HCT116 (cell line): ENCODE data around the gene SCNN1B. TPM values are rescaled to one million over a fixed set of nuclear protein-coding genes. Genes with fewer than 3 reads are reported as not detected.

Experiments used
- ATAC-seq: fragments of 200-7000 bp; cut with Tn5 transposase; 2 replicates; pipeline ENCODE4 v1.9.1; 2020; ENCODE audit warnings: mild to moderate bottlenecking, moderate library complexity
- BruUV-seq: library from RNA; stranded (reverse); fragments of 400-500 nt; replicated peaks from 2 replicates; lab custom pipeline; 2021; lab: Mats Ljungman, UMichigan
- CTCF ChIA-PET: fragments of 300-600 bp; sonication (Branson Sonifier 250); formaldehyde crosslinking; loops from one replicate; lab custom pipeline; 2021; ENCODE audit warnings: antibody characterized with exemption; lab: Charles Lee
- POLR2A ChIA-PET: fragments of 300-600, 350-600 bp; sonication (Branson Sonifier 250); formaldehyde crosslinking; loops from one replicate; lab custom pipeline; 2021; ENCODE audit warnings: antibody characterized with exemption; lab: Charles Lee
- RAD21 ChIA-PET, 2 experiments: fragments of 300-600 bp; sonication (Branson Sonifier 250); formaldehyde crosslinking; loops; one replicate each; lab custom pipeline; 2023; ENCODE audit warnings: low total read pairs in 2 of 2; ENCODE audit not compliant: uncharacterized antibody in 2 of 2, unreplicated experiment in 2 of 2, low non-redundant PET in 1 of 2; lab: Charles Lee
- DNase-seq: peaks from one replicate; pipeline ENCODE4 v3.0.0-alpha.2; 2010; ENCODE audit warnings: low read depth, low spot score
- H2AFZ ChIP-seq: fragments of 200-600 bp; shearing (Covaris generic), sonication (generic); 2 replicates; pipeline ENCODE4 v1.6.1; 2017; ENCODE audit warnings: low read depth, mixed run types, mixed read lengths, antibody characterized with exemption, low read length; ENCODE audit not compliant: poor library complexity, severe bottlenecking
- H3K27ac ChIP-seq: 2 replicates; pipeline ENCODE4 v1.5.1; 2012; ENCODE audit warnings: low read depth, low read length
- H3K27me3 ChIP-seq: fragments of 200-600 bp; sonication (generic); 2 replicates; pipeline ENCODE4 v1.6.1; 2016; ENCODE audit warnings: mixed run types, low read length, mixed read lengths; ENCODE audit not compliant: insufficient read depth
- H3K36me3 ChIP-seq, 2 experiments: fragments of 200-500 bp in 1 of 2; fragments of 200-600 bp in 1 of 2; sonication (Bioruptor generic) in 1 of 2; sonication (generic) in 1 of 2; 2 replicates each; pipeline versions ENCODE4 v1.5.1 to v1.6.1; 2014 to 2016; ENCODE audit warnings: low read length in 2 of 2, inconsistent platforms in 1 of 2, mixed read lengths in 1 of 2, mixed run types in 1 of 2; ENCODE audit not compliant: insufficient read depth in 2 of 2, control insufficient read depth in 1 of 2
- H3K4me1 ChIP-seq, 2 experiments: fragments of 200-600 bp in 1 of 2; sonication (generic) in 1 of 2; 2 replicates each; pipeline versions ENCODE4 v1.5.1 to v1.6.1; 2012 to 2017; ENCODE audit warnings: low read length in 2 of 2, inconsistent platforms in 1 of 2, mild to moderate bottlenecking in 1 of 2, mixed read lengths in 1 of 2, mixed run types in 1 of 2, moderate library complexity in 1 of 2; ENCODE audit not compliant: insufficient read depth in 2 of 2, control insufficient read depth in 1 of 2
- H3K4me2 ChIP-seq: fragments of 200-600 bp; sonication (generic); 2 replicates; pipeline ENCODE4 v1.6.1; 2017; ENCODE audit warnings: mixed run types, low read length, mixed read lengths
- H3K4me3 ChIP-seq, 2 experiments: fragments of 200-600 bp in 1 of 2; sonication (generic) in 1 of 2; replicated peaks in 1 of 2; 2 replicates each; pipeline ENCODE4 v1.5.1; 2011 to 2016; ENCODE audit warnings: low read length in 2 of 2, control low read depth in 1 of 2, low read depth in 1 of 2, mild to moderate bottlenecking in 1 of 2, mixed read lengths in 1 of 2, mixed run types in 1 of 2
- H3K79me2 ChIP-seq: fragments of 200-600 bp; sonication (generic); 2 replicates; pipeline ENCODE4 v1.6.1; 2017; ENCODE audit warnings: mild to moderate bottlenecking, mixed run types, low read length, moderate library complexity, mixed read lengths; ENCODE audit not compliant: insufficient read depth
- H3K9ac ChIP-seq: fragments of 200-600 bp; sonication (generic); 2 replicates; pipeline ENCODE4 v1.6.1; 2016; ENCODE audit warnings: low read length, mixed read lengths
- H3K9me2 ChIP-seq: fragments of 200-600 bp; sonication (generic), shearing (Covaris generic); 2 replicates; pipeline ENCODE4 v1.6.1; 2017; ENCODE audit warnings: mixed run types, mild to moderate bottlenecking, moderate library complexity; ENCODE audit not compliant: insufficient read depth
- H3K9me3 ChIP-seq, 2 experiments: fragments of 200-500 bp in 1 of 2; fragments of 200-600 bp in 1 of 2; sonication (Bioruptor generic) in 1 of 2; sonication (generic) in 1 of 2; 2 replicates each; pipeline ENCODE4 v1.6.1; 2014 to 2017; ENCODE audit warnings: low read length in 2 of 2, mixed read lengths in 2 of 2, inconsistent platforms in 1 of 2, low read depth in 1 of 2, mild to moderate bottlenecking in 1 of 2, mixed run types in 1 of 2, moderate library complexity in 1 of 2; ENCODE audit not compliant: control insufficient read depth in 1 of 2, insufficient read depth in 1 of 2
- H4K20me1 ChIP-seq: fragments of 200-600 bp; sonication (generic), shearing (Covaris generic); 2 replicates; pipeline ENCODE4 v1.6.1; 2017; ENCODE audit warnings: mixed run types, mild to moderate bottlenecking, moderate library complexity; ENCODE audit not compliant: insufficient read depth
- CEBPB ChIP-seq: IDR thresholded peaks from 2 replicates; pipeline ENCODE4 v1.6.1; 2012; ENCODE audit warnings: low read depth
- CTCF ChIP-seq, 3 experiments: fragments of 200-600 bp in 1 of 3; sonication (generic) in 1 of 3; IDR thresholded peaks in 2 of 3; conservative IDR thresholded peaks in 1 of 3; 2 replicates each; pipeline ENCODE4 v1.5.1; 2012 to 2017; ENCODE audit warnings: low read depth in 2 of 3, low read length in 2 of 3, antibody characterized with exemption in 1 of 3, borderline replicate concordance in 1 of 3, control low read depth in 1 of 3, mild to moderate bottlenecking in 1 of 3, mixed read lengths in 1 of 3, mixed run types in 1 of 3, moderate library complexity in 1 of 3; ENCODE audit not compliant: insufficient read depth in 1 of 3
- EGR1 ChIP-seq: IDR thresholded peaks from 2 replicates; pipeline ENCODE4 v1.6.1; 2012; ENCODE audit warnings: low read depth
- ELF1 ChIP-seq: IDR thresholded peaks from 2 replicates; pipeline ENCODE4 v1.6.1; 2012; ENCODE audit warnings: low read depth, borderline replicate concordance
- EZH2 ChIP-seq: fragments of 200-600 bp; sonication (generic); IDR thresholded peaks from 2 replicates; pipeline ENCODE4 v1.6.1; 2017; ENCODE audit warnings: antibody characterized with exemption, mixed run types
- FOSL1 ChIP-seq: IDR thresholded peaks from 2 replicates; pipeline ENCODE4 v1.6.1; 2012; ENCODE audit warnings: low read depth
- MAX ChIP-seq: IDR thresholded peaks from 2 replicates; pipeline ENCODE4 v1.6.1; 2012
- POLR2A ChIP-seq: IDR thresholded peaks from 2 replicates; pipeline ENCODE4 v1.7.0; 2011; ENCODE audit warnings: borderline replicate concordance; ENCODE audit not compliant: insufficient read depth, insufficient read length; ENCODE audit errors: extremely low read depth
- POLR2AphosphoS5 ChIP-seq: IDR thresholded peaks from 2 replicates; pipeline ENCODE4 v1.6.1; 2011; ENCODE audit warnings: mild to moderate bottlenecking, low read depth, low read length, moderate library complexity
- REST ChIP-seq: IDR thresholded peaks from 2 replicates; pipeline ENCODE4 v1.6.1; 2012; ENCODE audit warnings: low read depth
- SP1 ChIP-seq: IDR thresholded peaks from 2 replicates; pipeline ENCODE4 v1.6.1; 2012; ENCODE audit warnings: low read depth
- YY1 ChIP-seq: IDR thresholded peaks from 2 replicates; pipeline ENCODE4 v1.6.1; 2011; ENCODE audit warnings: low read length, low read depth, moderate library complexity, mild to moderate bottlenecking; ENCODE audit not compliant: insufficient replicate concordance; ENCODE audit errors: extremely low read depth
- ZFX ChIP-seq: fragments of 450-650 bp; IDR thresholded peaks from 2 replicates; pipeline ENCODE4 v1.6.1; 2017
- ZNF274 ChIP-seq: fragments of 200-500 bp; sonication (Bioruptor generic); IDR thresholded peaks from 2 replicates; pipeline ENCODE4 v1.6.1; 2014; ENCODE audit warnings: mild to moderate bottlenecking, low read depth, low read length, inconsistent platforms
- intact Hi-C: fragments of 100-400 bp; cut with micrococcal nuclease; formaldehyde crosslinking; loops from 2 replicates; pipeline ENCODE4 v1.10.0; 2022
- total RNA-seq: library from RNA; stranded (reverse); gene quantifications from one replicate; pipeline ENCODE4 v1.2.1, GENCODE V29; 2021; ENCODE audit not compliant: unreplicated experiment
- TF ChIP-seq, protein P1 (sequence below): IDR thresholded peaks from 2 replicates; pipeline ENCODE4 v1.6.1; 2011; ENCODE audit warnings: mild to moderate bottlenecking, low read length, moderate library complexity; ENCODE audit not compliant: insufficient replicate concordance; ENCODE audit errors: extremely low read depth

SCNN1B gene
- total RNA-seq, 1 experiment from 2014 or later, result 0.37 TPM

DNA sequence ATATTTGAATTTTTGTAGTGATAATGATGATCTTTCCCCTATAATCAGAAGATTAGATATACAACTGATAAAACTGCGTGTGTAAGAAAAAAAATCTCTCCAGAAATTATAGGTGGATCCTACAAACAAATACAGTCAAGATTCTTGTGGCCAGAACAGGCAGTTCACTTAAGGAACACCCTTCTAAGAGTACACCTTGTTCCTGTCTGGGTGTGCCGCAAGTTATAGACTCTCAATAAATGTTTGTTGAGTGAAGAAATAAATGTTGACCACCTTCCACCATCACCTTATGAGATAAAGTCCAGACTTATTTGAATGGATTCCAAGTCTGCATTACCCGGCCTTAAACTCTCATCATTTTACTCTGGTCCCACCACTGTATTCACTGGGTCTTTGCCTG lies 45.7 kb upstream of the SCNN1B start:
- H3K27me3 ChIP-seq, result peaks cover 6% of the 10 kb centered on the region; the same call in 1 of the 2 replicates
- no peaks in the 10 kb centered on the region for H3K9me2 ChIP-seq
- H3K9me3 ChIP-seq, result no peaks in the 10 kb centered on the region
- TF ChIP-seq EZH2, result no peak
- no peak for TF ChIP-seq SP1
- TF ChIP-seq ZFX, result no peak
- TF ChIP-seq, protein P1, sequence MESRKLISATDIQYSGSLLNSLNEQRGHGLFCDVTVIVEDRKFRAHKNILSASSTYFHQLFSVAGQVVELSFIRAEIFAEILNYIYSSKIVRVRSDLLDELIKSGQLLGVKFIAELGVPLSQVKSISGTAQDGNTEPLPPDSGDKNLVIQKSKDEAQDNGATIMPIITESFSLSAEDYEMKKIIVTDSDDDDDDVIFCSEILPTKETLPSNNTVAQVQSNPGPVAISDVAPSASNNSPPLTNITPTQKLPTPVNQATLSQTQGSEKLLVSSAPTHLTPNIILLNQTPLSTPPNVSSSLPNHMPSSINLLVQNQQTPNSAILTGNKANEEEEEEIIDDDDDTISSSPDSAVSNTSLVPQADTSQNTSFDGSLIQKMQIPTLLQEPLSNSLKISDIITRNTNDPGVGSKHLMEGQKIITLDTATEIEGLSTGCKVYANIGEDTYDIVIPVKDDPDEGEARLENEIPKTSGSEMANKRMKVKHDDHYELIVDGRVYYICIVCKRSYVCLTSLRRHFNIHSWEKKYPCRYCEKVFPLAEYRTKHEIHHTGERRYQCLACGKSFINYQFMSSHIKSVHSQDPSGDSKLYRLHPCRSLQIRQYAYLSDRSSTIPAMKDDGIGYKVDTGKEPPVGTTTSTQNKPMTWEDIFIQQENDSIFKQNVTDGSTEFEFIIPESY, result no peak
- no peak for TF ChIP-seq POLR2AphosphoS5
- TF ChIP-seq ELF1, result no peak
- no peak for TF ChIP-seq POLR2A
- TF ChIP-seq EGR1, result no peak
- TF ChIP-seq FOSL1, result no peak
- no peak for TF ChIP-seq ZNF274
- TF ChIP-seq CEBPB, result no peak
- TF ChIP-seq YY1, result no peak
- TF ChIP-seq REST, result no peak
- TF ChIP-seq CTCF (IDR thresholded peaks at IDR 0.05 in 2 of 3, conservative IDR thresholded peaks at IDR 0.05 in 1 of 3; ENCODE audit: borderline replicate concordance in 1 of 3, insufficient read depth in 1 of 3, low read depth in 2 of 3, low read length in 2 of 3), result no peak
- no peak for TF ChIP-seq MAX
- H3K79me2 ChIP-seq, result no peaks in the 10 kb centered on the region
- DNase-seq (no peak), ATAC-seq (no peak)
- no peaks in the 10 kb centered on the region for H3K4me1 ChIP-seq
- no peak overlapping the region for H3K27ac ChIP-seq
- POLR2A ChIA-PET, result no interaction called here
- no TSS peak for BruUV-seq
- intact Hi-C loops, result no loop called here
- H2AFZ ChIP-seq, result no peak overlapping the region
- no peak overlapping the region for H3K4me3 ChIP-seq
- no peaks in the 10 kb centered on the region for H4K20me1 ChIP-seq
- H3K9ac ChIP-seq, result no peak overlapping the region
- CTCF ChIA-PET, result no interaction called here
- no peak overlapping the region for H3K4me2 ChIP-seq
- RAD21 ChIA-PET, result no interaction called here
- H3K36me3 ChIP-seq, result no peaks in the 10 kb centered on the region; a peak in 1 of 4 replicates
